Measurements from ENCODE around the gene FBXO15.

Gene FBXO15

DNA sequence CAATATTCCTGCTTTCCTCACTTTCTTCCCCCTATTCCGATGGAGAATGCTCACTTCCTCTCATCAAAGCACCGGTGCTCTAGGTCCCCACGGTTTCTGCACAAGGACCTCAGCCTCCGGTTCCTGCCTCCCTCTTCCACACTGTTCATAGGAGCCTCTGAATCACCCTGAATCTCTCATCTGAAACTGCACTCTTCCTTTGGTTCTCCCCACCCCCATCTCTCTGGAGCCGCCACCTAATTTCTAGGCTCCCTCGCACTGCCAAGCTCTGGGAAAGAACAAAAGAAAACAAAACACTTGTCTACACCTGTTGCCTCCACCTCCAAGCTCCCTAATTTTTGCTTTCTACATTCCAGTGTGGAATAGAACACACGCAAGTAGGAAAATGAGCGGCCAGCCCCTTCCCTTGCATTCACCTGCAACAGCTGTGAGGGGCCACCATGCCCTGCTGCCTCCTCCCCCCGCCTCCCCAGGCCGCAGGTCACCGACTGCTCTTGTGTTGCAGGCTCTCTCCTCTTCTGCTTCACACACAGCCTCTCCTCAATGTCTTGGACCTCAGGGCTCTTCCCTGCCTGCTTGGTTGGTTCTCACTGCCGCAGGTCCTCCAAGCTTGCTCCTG is 9.6 kb downstream of the FBXO15 start:
- in situ Hi-C loops (cut with HindIII; ENCODE audit: low sequenced_read_pairs) = no loop called here
- no peak overlapping the region for H3K4me3 ChIP-seq (ENCODE audit: low read depth, low read length)
- TF ChIP-seq, protein P1, sequence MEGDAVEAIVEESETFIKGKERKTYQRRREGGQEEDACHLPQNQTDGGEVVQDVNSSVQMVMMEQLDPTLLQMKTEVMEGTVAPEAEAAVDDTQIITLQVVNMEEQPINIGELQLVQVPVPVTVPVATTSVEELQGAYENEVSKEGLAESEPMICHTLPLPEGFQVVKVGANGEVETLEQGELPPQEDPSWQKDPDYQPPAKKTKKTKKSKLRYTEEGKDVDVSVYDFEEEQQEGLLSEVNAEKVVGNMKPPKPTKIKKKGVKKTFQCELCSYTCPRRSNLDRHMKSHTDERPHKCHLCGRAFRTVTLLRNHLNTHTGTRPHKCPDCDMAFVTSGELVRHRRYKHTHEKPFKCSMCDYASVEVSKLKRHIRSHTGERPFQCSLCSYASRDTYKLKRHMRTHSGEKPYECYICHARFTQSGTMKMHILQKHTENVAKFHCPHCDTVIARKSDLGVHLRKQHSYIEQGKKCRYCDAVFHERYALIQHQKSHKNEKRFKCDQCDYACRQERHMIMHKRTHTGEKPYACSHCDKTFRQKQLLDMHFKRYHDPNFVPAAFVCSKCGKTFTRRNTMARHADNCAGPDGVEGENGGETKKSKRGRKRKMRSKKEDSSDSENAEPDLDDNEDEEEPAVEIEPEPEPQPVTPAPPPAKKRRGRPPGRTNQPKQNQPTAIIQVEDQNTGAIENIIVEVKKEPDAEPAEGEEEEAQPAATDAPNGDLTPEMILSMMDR (IDR thresholded peaks at IDR 0.05; ENCODE audit: low read depth, low read length) = no peak
- DNase-seq (ENCODE audit: low read depth, low spot score) = no peak

DNA sequence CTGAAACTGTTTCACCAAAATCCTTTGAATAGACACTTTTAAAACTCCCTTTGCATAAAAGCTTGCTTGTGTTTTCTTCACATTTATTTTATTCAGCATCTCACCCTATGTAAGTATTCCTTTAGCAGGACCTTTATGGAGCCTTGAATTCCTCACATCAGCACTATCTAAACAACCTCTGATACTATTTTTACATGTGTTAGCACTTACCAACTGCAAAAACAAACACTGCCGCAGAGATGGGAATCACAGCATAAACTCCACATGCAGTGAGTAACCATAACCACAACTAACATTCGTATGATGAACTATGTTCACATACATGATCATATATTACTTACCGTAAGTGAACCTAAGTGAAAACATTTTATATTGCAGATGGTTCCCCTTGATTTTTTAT is 15.4 kb downstream of the FBXO15 start:
- TF ChIP-seq, protein P1 (IDR thresholded peaks at IDR 0.05; ENCODE audit: low read depth, low read length) = no peak
- in situ Hi-C loops (cut with HindIII; ENCODE audit: low sequenced_read_pairs) = no loop called here
- peak; percentile 20 for DNase-seq (ENCODE audit: low read depth, low spot score)
- no peak overlapping the region for H3K4me3 ChIP-seq (ENCODE audit: low read depth, low read length)

DNA sequence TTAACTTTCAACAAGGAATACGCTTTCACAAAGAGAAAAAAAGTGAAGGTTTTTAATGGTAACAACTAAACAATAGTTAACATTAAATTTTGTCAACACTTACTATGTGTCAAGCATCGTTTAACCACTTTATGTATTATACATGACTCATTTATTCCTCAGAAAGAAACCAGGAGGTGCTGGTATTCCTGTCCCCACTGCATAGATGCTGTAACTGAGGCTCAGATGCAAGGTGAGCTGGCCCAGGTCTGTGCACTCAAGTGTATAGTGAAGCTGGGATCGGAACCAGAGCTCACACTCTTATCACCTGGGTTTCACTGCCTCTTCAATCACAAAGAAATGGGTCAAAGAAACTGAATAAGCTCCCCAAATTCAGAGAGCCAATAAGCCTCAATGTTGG is 16.5 kb downstream of the FBXO15 start:
- H3K4me3 ChIP-seq (ENCODE audit: low read depth, low read length) = no peak overlapping the region
- in situ Hi-C loops (cut with HindIII; ENCODE audit: low sequenced_read_pairs) = no loop called here

DNA sequence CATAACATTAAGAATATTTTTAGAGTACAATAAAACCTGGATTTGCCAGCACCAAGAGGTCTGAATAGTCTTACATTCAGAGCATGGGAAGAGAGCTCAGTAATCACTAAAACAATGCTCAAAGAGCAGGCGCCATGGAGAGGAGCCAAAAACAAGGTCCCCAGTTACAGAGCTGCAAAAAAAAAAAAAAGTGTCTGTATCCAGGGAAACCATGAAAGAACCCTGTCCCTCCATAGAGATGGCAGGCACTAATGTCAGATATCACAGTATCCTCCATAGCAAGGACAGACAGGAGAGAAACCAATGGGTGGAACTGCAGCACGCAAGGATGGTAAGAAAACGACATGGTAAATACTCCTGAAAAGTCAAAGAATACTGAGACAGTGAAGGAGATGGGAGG is 19.5 kb downstream of the FBXO15 start:
- in situ Hi-C loops (cut with HindIII; ENCODE audit: low sequenced_read_pairs) = no loop called here
- DNase-seq (ENCODE audit: low read depth, low spot score) = no peak
- no peak overlapping the region for H3K4me3 ChIP-seq (ENCODE audit: low read depth, low read length)
- TF ChIP-seq, protein P1 (IDR thresholded peaks at IDR 0.05; ENCODE audit: low read depth, low read length) = no peak

More for the DNA sequence above, 16.5 kb downstream of the FBXO15 start:
- DNase-seq (ENCODE audit: low read depth, low spot score) = no peak
- TF ChIP-seq, protein P1 (IDR thresholded peaks at IDR 0.05; ENCODE audit: low read depth, low read length) = no peak

DNA sequence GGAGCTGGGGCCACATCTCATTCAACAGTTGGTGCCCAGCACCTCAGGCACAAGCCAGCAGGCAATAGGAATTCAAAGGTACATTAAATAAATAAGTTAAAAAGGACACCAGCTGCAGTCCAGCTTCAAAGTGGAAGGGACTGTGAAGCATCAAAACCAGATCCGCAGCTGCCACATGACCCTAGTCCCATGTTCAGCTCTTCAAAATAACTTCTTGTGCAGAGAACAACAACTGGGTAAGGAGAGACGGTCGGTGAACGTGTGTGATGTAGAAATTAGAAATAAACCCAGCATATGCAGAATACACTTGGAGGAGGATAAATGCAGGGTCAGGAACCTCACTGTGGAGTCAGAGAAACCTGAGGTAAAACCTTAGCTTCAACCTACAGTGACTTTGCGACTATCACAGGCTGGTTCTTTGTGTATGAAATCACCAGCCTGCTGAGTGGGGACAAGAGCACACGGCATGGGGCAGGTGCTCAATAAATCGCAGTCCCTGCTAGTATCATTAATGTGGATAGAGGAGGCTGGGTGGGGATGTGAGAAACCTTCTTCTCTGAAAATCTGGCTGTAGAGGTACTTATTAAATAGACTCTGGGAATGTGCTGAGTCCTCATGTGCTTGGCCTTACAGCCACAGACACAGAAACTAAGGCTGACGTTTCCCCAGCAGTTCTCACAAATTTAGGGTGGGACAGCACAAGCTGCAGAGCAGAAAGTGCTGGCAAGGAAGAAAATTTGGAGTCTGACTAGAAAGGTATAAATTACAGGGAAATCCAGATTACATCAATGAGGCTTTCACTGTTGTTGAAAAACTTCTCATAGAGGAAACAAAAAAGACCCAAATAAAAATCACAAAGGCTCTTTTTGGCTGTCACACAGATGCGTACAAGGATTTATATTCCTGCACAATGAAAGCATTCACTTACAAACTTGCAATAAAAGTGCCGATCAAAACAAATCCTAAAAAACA is 20.7 kb downstream of the FBXO15 start:
- H3K4me3 ChIP-seq (ENCODE audit: low read depth, low read length) = no peak overlapping the region
- TF ChIP-seq, protein P1 (IDR thresholded peaks at IDR 0.05; ENCODE audit: low read depth, low read length) = no peak
- DNase-seq (ENCODE audit: low read depth, low spot score) = no peak
- in situ Hi-C loops (cut with HindIII; ENCODE audit: low sequenced_read_pairs) = no loop called here

DNA sequence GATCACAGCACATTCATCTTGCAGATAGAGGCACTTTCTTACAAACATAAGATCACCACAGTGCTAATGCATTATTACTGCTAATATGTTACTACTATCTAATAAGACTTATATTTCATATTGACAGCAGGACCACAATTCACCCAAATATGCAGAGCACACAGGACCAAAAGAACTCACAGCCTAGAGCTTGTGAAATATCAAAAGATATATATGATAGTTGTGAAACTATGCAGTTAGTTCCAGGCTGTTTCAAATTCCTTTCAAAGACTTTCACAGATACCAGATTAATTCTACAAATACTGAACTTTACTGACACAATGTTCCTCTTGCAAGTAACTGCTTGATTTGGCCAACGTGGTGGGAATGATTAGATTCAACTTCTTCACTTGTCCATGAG is 23.0 kb downstream of the FBXO15 start:
- H3K4me3 ChIP-seq (ENCODE audit: low read depth, low read length) = no peak overlapping the region
- no peak for DNase-seq (ENCODE audit: low read depth, low spot score)
- in situ Hi-C loops (cut with HindIII; ENCODE audit: low sequenced_read_pairs) = no loop called here
- TF ChIP-seq, protein P1 (IDR thresholded peaks at IDR 0.05; ENCODE audit: low read depth, low read length) = no peak
